ENCODE results near the gene NEK6.

Gene NEK6

GRCh38 chr9:124216474-124217176 is 41.1 kb upstream of the NEK6 start:
- Histone ChIP-seq H3K27me3 (ENCODE audit: control insufficient read depth, insufficient read depth, low read length) (no peaks in the 10 kb centered on the region), H3K9me3 (ENCODE audit: control insufficient read depth, low read length) (no peaks in the 10 kb centered on the region), H3K9ac (ENCODE audit: low read length) (no peak overlapping the region), H3K36me3 (ENCODE audit: control insufficient read depth, insufficient read depth, low read length) (no peaks in the 10 kb centered on the region), H3K4me3 (ENCODE audit: low read length) (no peak overlapping the region), H3K4me1 (ENCODE audit: control insufficient read depth, insufficient read depth, low read length) (peaks cover 39% of the 10 kb centered on the region)

- no peaks in the 10 kb centered on the region for H3K36me3 ChIP-seq (ENCODE audit: control insufficient read depth, insufficient read depth, low read length)
- no peak overlapping the region for H3K9ac ChIP-seq (ENCODE audit: low read length)
Observed at GRCh38 chr9:124217836-124218437, 39.8 kb upstream of the NEK6 start.

GRCh38 chr9:124218438-124218982 is 39.2 kb upstream of the NEK6 start:
- H3K9me3 ChIP-seq (ENCODE audit: control insufficient read depth, low read length) = no peaks in the 10 kb centered on the region
- peaks cover 57% of the 10 kb centered on the region for H3K4me1 ChIP-seq (ENCODE audit: control insufficient read depth, insufficient read depth, low read length)
- H3K4me3 ChIP-seq (ENCODE audit: low read length) = no peak overlapping the region
- no peaks in the 10 kb centered on the region for H3K36me3 ChIP-seq (ENCODE audit: control insufficient read depth, insufficient read depth, low read length)
- H3K27me3 ChIP-seq (ENCODE audit: control insufficient read depth, insufficient read depth, low read length) = no peaks in the 10 kb centered on the region
- no peak overlapping the region for H3K9ac ChIP-seq (ENCODE audit: low read length)

More at GRCh38 chr9:124217836-124218437, 39.8 kb upstream of the NEK6 start:
- Histone ChIP-seq H3K9me3 (ENCODE audit: control insufficient read depth, low read length) (no peaks in the 10 kb centered on the region), H3K4me3 (ENCODE audit: low read length) (no peak overlapping the region), H3K4me1 (ENCODE audit: control insufficient read depth, insufficient read depth, low read length) (peaks cover 52% of the 10 kb centered on the region), H3K27me3 (ENCODE audit: control insufficient read depth, insufficient read depth, low read length) (no peaks in the 10 kb centered on the region)

- no peaks in the 10 kb centered on the region for H3K27me3 ChIP-seq (ENCODE audit: control insufficient read depth, insufficient read depth, low read length)
- H3K4me1 ChIP-seq (ENCODE audit: control insufficient read depth, insufficient read depth, low read length) = peaks cover 62% of the 10 kb centered on the region
- H3K36me3 ChIP-seq (ENCODE audit: control insufficient read depth, insufficient read depth, low read length) = no peaks in the 10 kb centered on the region
- H3K9me3 ChIP-seq (ENCODE audit: control insufficient read depth, low read length) = no peaks in the 10 kb centered on the region
- no peak overlapping the region for H3K4me3 ChIP-seq (ENCODE audit: low read length)
- H3K9ac ChIP-seq (ENCODE audit: low read length) = no peak overlapping the region
Observed at GRCh38 chr9:124218987-124219461, 38.7 kb upstream of the NEK6 start.

- Histone ChIP-seq H3K4me1 (ENCODE audit: control insufficient read depth, insufficient read depth, low read length) (peaks cover 68% of the 10 kb centered on the region), H3K9ac (ENCODE audit: low read length) (peak overlapping the region; percentile 2), H3K4me3 (ENCODE audit: low read length) (no peak overlapping the region)
Observed at GRCh38 chr9:124220946-124221451, 36.8 kb upstream of the NEK6 start.

GRCh38 chr9:124221676-124222075 is 36.1 kb upstream of the NEK6 start:
- H3K36me3 ChIP-seq (ENCODE audit: control insufficient read depth, insufficient read depth, low read length) = no peaks in the 10 kb centered on the region
- H3K9ac ChIP-seq (ENCODE audit: low read length) = peak overlapping the region; percentile 2
- H3K4me1 ChIP-seq (ENCODE audit: control insufficient read depth, insufficient read depth, low read length) = peaks cover 68% of the 10 kb centered on the region
- H3K27me3 ChIP-seq (ENCODE audit: control insufficient read depth, insufficient read depth, low read length) = no peaks in the 10 kb centered on the region
- H3K4me3 ChIP-seq (ENCODE audit: low read length) = no peak overlapping the region
- H3K9me3 ChIP-seq (ENCODE audit: control insufficient read depth, low read length) = no peaks in the 10 kb centered on the region

More at GRCh38 chr9:124220946-124221451, 36.8 kb upstream of the NEK6 start:
- no peaks in the 10 kb centered on the region for H3K27me3 ChIP-seq (ENCODE audit: control insufficient read depth, insufficient read depth, low read length)
- H3K36me3 ChIP-seq (ENCODE audit: control insufficient read depth, insufficient read depth, low read length) = no peaks in the 10 kb centered on the region
- no peaks in the 10 kb centered on the region for H3K9me3 ChIP-seq (ENCODE audit: control insufficient read depth, low read length)

GRCh38 chr9:124222109-124222508 is 35.6 kb upstream of the NEK6 start:
- Histone ChIP-seq H3K9me3 (ENCODE audit: control insufficient read depth, low read length) (no peaks in the 10 kb centered on the region), H3K27me3 (ENCODE audit: control insufficient read depth, insufficient read depth, low read length) (no peaks in the 10 kb centered on the region), H3K4me3 (ENCODE audit: low read length) (no peak overlapping the region), H3K4me1 (ENCODE audit: control insufficient read depth, insufficient read depth, low read length) (peaks cover 67% of the 10 kb centered on the region), H3K9ac (ENCODE audit: low read length) (no peak overlapping the region), H3K36me3 (ENCODE audit: control insufficient read depth, insufficient read depth, low read length) (no peaks in the 10 kb centered on the region)

- Histone ChIP-seq H3K4me1 (ENCODE audit: control insufficient read depth, insufficient read depth, low read length) (peaks cover 57% of the 10 kb centered on the region), H3K27me3 (ENCODE audit: control insufficient read depth, insufficient read depth, low read length) (no peaks in the 10 kb centered on the region), H3K4me3 (ENCODE audit: low read length) (no peak overlapping the region), H3K9ac (ENCODE audit: low read length) (no peak overlapping the region), H3K9me3 (ENCODE audit: control insufficient read depth, low read length) (no peaks in the 10 kb centered on the region), H3K36me3 (ENCODE audit: control insufficient read depth, insufficient read depth, low read length) (no peaks in the 10 kb centered on the region)
Observed at GRCh38 chr9:124222918-124223720, 34.6 kb upstream of the NEK6 start.

GRCh38 chr9:124225945-124226344 is 31.8 kb upstream of the NEK6 start:
- Histone ChIP-seq H3K4me3 (ENCODE audit: low read length) (no peak overlapping the region), H3K9ac (ENCODE audit: low read length) (no peak overlapping the region), H3K27me3 (ENCODE audit: control insufficient read depth, insufficient read depth, low read length) (no peaks in the 10 kb centered on the region), H3K36me3 (ENCODE audit: control insufficient read depth, insufficient read depth, low read length) (no peaks in the 10 kb centered on the region), H3K9me3 (ENCODE audit: control insufficient read depth, low read length) (no peaks in the 10 kb centered on the region), H3K4me1 (ENCODE audit: control insufficient read depth, insufficient read depth, low read length) (peaks cover 36% of the 10 kb centered on the region)

GRCh38 chr9:124228516-124228915 is 29.2 kb upstream of the NEK6 start:
- H3K27me3 ChIP-seq (ENCODE audit: control insufficient read depth, insufficient read depth, low read length) = no peaks in the 10 kb centered on the region
- peaks cover 11% of the 10 kb centered on the region for H3K4me1 ChIP-seq (ENCODE audit: control insufficient read depth, insufficient read depth, low read length)
- H3K9ac ChIP-seq (ENCODE audit: low read length) = no peak overlapping the region

GRCh38 chr9:124231095-124231737 is 26.5 kb upstream of the NEK6 start:
- Histone ChIP-seq H3K4me3 (ENCODE audit: low read length) (no peak overlapping the region), H3K9me3 (ENCODE audit: control insufficient read depth, low read length) (no peaks in the 10 kb centered on the region), H3K9ac (ENCODE audit: low read length) (no peak overlapping the region), H3K27me3 (ENCODE audit: control insufficient read depth, insufficient read depth, low read length) (no peaks in the 10 kb centered on the region), H3K36me3 (ENCODE audit: control insufficient read depth, insufficient read depth, low read length) (no peaks in the 10 kb centered on the region), H3K4me1 (ENCODE audit: control insufficient read depth, insufficient read depth, low read length) (no peaks in the 10 kb centered on the region)

More at GRCh38 chr9:124228516-124228915, 29.2 kb upstream of the NEK6 start:
- H3K4me3 ChIP-seq (ENCODE audit: low read length) = no peak overlapping the region
- H3K36me3 ChIP-seq (ENCODE audit: control insufficient read depth, insufficient read depth, low read length) = no peaks in the 10 kb centered on the region
- H3K9me3 ChIP-seq (ENCODE audit: control insufficient read depth, low read length) = no peaks in the 10 kb centered on the region

All from mucosa of stomach (tissue), 1 donor.